Ovary (tissue), 9 donors: ENCODE measurements around the gene ACTBL2. TPM values are rescaled to one million over a fixed set of nuclear protein-coding genes. Genes with fewer than 3 reads are reported as not detected.
"Not testable (repeated sequence)": the region's sequence is repeated elsewhere in the genome, so short reads cannot be mapped to it uniquely, and the experiment has no call there.

Experiments used
- DNase-seq, 5 donors: peaks; one replicate each; pipeline ENCODE4 v3.0.0-alpha.2; 2019 to 2020
- H3K27ac ChIP-seq, 2 donors: fragments of 200-600 bp; one replicate each; pipeline versions ENCODE4 v1.5.1 to v1.8.0; 2019 to 2022
- H3K27me3 ChIP-seq: fragments of 200-600 bp; one replicate; pipeline ENCODE4 v1.8.0; 2022
- H3K36me3 ChIP-seq: fragments of 200-600 bp; sonication (generic); one replicate; pipeline ENCODE4 v1.5.1; 2019
- H3K4me1 ChIP-seq: one replicate; pipeline ENCODE4 v1.8.1; 2013; ENCODE audit warnings: mild to moderate bottlenecking, moderate library complexity; ENCODE audit not compliant: insufficient read depth
- H3K4me3 ChIP-seq: fragments of 200-600 bp; sonication (generic); one replicate; pipeline ENCODE4 v1.5.1; 2017
- H3K9me3 ChIP-seq, 2 donors: fragments of 200-600 bp in 1 of 2; sonication (generic) in 1 of 2; one replicate each; pipeline versions ENCODE4 v1.5.1 to v1.8.1; 2013 to 2019; ENCODE audit warnings: mild to moderate bottlenecking in 1 of 2, moderate library complexity in 1 of 2
- EP300 ChIP-seq: sonication (generic); formaldehyde crosslinking; IDR thresholded peaks from one replicate; pipeline ENCODE4 v1.6.1; 2017; ENCODE audit warnings: antibody characterized with exemption
- POLR2A ChIP-seq: fragments of 450-650 bp; IDR thresholded peaks from one replicate; pipeline ENCODE4 v1.6.1; 2017; ENCODE audit warnings: antibody characterized with exemption, mild to moderate bottlenecking, moderate library complexity
- WGBS, 3 donors: extraction: QIAGEN DNeasy Blood & Tissue Kit in 1 of 3; methylation state at CpG; one replicate each; pipeline versions ENCODE4 v1.1.5 to v1.1.7; 2013 to 2017; 5-methylcytosine and 5-hydroxymethylcytosine counted together
- intact Hi-C, 4 donors: fragments of 100-400 bp; cut with DNase I; formaldehyde crosslinking; loops; one replicate each; pipeline versions ENCODE4 v1.11.0 to v1.15.1; 2022 to 2023
- polyA plus RNA-seq, 2 donors: library from polyadenylated mRNA; stranded (reverse); fragments of 200-250 nt in 1 of 2; fragments of 350-450 nt in 1 of 2; fragmentation: Illumina TruSeq in 1 of 2; extraction: RNeasy Lipid Tissue Mini Kit (QIAGEN cat#74804) in 1 of 2; gene quantifications; one replicate each; pipeline ENCODE4 v1.2.3, GENCODE V29; 2013 to 2014
- total RNA-seq, 7 donors: library from RNA; depleted of rRNA in 2 of 7; stranded (reverse); fragments of >200 nt in 2 of 7; fragmentation: NEBNext Ultra II Directional in 3 of 7; extraction: Animal tissue kit (Norgen Biotek cat#: 25700) in 3 of 7; gene quantifications; one replicate each; pipeline versions ENCODE4 v1.1.0 to v1.2.4, GENCODE V29; 2016 to 2023
- TF ChIP-seq, protein P1 (sequence below), 3 donors: fragments of 450-650 bp in 2 of 3; fragments of 200-600 bp in 1 of 3; IDR thresholded peaks; one replicate each; pipeline versions ENCODE4 v1.5.1 to v1.8.0; 2016 to 2022; ENCODE audit warnings: antibody characterized with exemption in 3 of 3, mild to moderate bottlenecking in 1 of 3
- donor health status: DM: no; HTN: no; CAD: no; lungs with moderate emphysema.
- donor health status: DM: no; HTN: no; CAD: no.
- donor health status: Bipolar disorder and iron deficiency.
- donor health status: DM: yes; HTN: yes; CAD: no.
- donor health status: DM: no; HTN: no; CAD: no.
- donor health status: DM: yes; HTN: yes; CAD: no.

Gene ACTBL2
- total and polyA plus RNA-seq, 9 donors: 0.23 TPM; not detected in 8

DNA sequence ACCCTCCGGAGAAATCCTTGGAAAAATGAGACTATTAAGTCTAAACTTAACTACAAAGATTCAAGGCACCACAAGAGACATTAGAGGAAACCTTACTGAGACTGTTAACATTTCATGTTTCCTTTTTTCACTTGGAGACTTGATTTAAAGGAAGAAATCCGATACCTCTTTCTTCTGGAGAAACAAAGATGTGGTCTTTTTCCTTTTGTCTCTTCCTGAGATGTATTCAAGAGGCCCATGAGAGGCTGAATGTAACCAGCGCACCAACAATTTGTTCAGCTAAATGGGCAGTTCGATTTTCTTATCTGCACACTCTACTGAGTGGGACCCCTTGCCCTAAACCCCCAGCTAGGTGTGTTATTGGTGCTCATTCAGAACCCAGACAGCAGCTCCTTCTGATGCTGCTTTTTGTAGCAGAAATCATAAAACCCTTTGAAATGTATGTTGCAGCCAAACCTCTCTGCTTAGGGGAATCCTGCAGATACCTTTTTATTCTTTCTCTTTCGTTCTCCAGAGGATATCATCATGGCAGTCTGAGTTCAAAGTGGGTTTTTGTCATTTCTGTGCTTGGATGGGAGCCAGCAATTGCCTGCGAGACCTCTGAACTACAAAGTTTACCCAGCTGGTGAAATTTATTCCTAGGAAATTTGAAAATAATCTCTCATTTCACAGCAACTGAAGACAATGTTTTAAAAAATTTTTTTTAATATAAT, 41.9 kb upstream of the ACTBL2 start:
- Histone ChIP-seq H3K4me3 (no peak overlapping the region), H3K27ac (no peak overlapping the region), H3K9me3 (no peaks in the 10 kb centered on the region), H3K4me1 (no peaks in the 10 kb centered on the region), H3K36me3 (no peaks in the 10 kb centered on the region), H3K27me3 (no peaks in the 10 kb centered on the region)
- TF ChIP-seq, protein P1, sequence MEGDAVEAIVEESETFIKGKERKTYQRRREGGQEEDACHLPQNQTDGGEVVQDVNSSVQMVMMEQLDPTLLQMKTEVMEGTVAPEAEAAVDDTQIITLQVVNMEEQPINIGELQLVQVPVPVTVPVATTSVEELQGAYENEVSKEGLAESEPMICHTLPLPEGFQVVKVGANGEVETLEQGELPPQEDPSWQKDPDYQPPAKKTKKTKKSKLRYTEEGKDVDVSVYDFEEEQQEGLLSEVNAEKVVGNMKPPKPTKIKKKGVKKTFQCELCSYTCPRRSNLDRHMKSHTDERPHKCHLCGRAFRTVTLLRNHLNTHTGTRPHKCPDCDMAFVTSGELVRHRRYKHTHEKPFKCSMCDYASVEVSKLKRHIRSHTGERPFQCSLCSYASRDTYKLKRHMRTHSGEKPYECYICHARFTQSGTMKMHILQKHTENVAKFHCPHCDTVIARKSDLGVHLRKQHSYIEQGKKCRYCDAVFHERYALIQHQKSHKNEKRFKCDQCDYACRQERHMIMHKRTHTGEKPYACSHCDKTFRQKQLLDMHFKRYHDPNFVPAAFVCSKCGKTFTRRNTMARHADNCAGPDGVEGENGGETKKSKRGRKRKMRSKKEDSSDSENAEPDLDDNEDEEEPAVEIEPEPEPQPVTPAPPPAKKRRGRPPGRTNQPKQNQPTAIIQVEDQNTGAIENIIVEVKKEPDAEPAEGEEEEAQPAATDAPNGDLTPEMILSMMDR (IDR thresholded peaks at IDR 0.05): no peak
- TF ChIP-seq EP300 (no peak), POLR2A (no peak)
- no peak for DNase-seq
- WGBS, 3 donors: 44 to 60% (median 54%) methylated on average over 6 of the region's 6 CpGs
- intact Hi-C loops: no loop called here

DNA sequence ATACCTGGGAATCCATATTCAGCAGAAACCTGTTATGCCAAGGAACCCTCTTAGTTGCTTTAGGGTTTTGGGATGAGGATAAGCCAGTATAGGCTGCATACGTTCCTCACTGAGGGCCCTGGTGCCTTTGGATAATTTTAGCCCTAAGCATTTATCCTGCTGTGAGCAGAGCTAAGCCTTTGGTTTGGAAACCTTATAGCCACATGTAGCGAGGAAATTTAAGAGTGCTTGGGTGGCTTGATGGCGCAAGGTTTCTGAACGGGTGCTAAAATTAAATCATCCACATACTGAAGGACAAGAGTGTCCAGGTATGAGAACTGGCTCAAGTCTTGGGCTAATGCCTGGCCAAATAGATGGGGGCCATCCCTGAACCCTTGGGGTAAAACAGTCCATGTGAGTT, 39.9 kb upstream of the ACTBL2 start:
- WGBS, 3 donors: 94 to 96% (median 95%) methylated on average over 4 of the region's 4 CpGs
- H3K4me1 ChIP-seq, H3K27me3 ChIP-seq, H3K9me3 ChIP-seq, H3K36me3 ChIP-seq, H3K27ac ChIP-seq, DNase-seq, intact Hi-C loops, H3K4me3 ChIP-seq: not testable (repeated sequence)

DNA sequence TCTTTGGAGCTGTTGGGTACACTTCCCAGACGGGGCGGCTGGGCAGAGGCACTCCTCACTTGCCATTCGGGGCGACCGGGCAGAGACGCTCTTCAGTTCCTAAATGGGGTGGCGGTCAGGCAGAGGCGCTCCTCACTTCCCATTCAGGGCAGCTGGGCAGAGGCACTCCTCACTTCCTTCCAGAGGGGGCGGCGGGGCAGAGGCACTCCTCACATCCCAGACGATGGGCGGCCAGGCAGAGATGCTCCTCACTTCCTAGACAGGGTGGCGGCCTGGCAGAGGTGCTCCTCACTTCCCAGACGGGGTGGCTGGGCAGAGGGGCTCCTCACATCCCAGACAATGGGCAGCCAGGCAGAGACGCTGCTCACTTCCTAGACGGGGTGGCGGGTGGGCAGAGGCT, 35.8 kb upstream of the ACTBL2 start:
- H3K36me3 ChIP-seq, DNase-seq, H3K27ac ChIP-seq, H3K4me1 ChIP-seq, H3K27me3 ChIP-seq, H3K9me3 ChIP-seq, intact Hi-C loops, H3K4me3 ChIP-seq: not testable (repeated sequence)
- WGBS, 3 donors: 88 to 95% (median 94%) methylated on average over 17 of the region's 17 CpGs

DNA sequence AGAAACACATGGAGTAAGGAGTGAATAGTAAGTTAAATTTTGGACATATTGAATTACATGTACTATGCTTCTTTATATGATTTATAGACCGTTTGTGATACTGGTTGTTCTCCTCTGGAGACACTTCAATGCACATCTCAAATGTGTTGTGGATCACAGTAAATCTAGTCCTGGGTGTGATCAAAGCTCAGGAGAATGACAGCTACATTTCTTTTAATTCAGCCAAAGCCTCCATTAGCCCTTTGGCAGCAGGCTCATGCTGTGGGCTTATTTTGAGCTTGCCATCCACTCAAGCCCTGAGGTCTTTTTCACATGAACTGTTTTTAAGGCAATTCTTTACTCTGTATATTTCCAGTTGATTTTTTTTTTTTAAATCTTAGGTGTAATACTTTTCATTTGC, 34.6 kb upstream of the ACTBL2 start:
- no peak for DNase-seq
- no peak overlapping the region for H3K4me3 ChIP-seq
- H3K27ac ChIP-seq: no peak overlapping the region
- intact Hi-C loops: no loop called here
- TF ChIP-seq, protein P1 (IDR thresholded peaks at IDR 0.05): no peak
- TF ChIP-seq POLR2A: no peak
- no peak for TF ChIP-seq EP300
- no peaks in the 10 kb centered on the region for H3K9me3 ChIP-seq
- 83 to 95% (median 85%) methylated on average over 1 of the region's 1 CpG for WGBS, 3 donors
- no peaks in the 10 kb centered on the region for H3K36me3 ChIP-seq
- H3K27me3 ChIP-seq: no peaks in the 10 kb centered on the region
- H3K4me1 ChIP-seq: no peaks in the 10 kb centered on the region

DNA sequence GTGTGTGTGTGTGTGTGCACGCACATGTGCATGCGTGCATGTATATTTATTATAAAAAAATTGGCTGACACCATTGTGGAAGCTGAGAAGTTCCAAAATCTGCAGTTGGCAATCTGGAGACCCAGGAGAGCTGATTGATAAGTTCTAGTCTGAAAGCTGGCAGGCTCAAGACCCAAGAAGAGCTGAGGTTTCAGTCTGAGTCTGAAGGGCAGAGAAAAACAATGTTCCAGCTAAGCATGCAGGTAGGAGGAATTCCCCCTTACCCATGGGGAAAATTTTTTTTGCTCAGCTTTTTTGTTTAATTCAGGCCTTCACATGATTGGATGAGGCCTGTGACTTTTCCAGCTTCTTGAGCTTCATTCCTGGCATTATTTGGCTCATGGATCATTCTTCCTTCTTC, 31.2 kb upstream of the ACTBL2 start:
- WGBS, 3 donors: 96 to 99% (median 98%) methylated on average over 2 of the region's 2 CpGs
- Histone ChIP-seq H3K4me1 (peaks cover 2% of the 10 kb centered on the region), H3K27me3 (no peaks in the 10 kb centered on the region), H3K27ac (no peak overlapping the region), H3K36me3 (no peaks in the 10 kb centered on the region), H3K9me3 (no peaks in the 10 kb centered on the region), H3K4me3 (no peak overlapping the region)
- TF ChIP-seq POLR2A (no peak), EP300 (no peak)
- TF ChIP-seq, protein P1 (IDR thresholded peaks at IDR 0.05): no peak
- intact Hi-C loops: no loop called here
- DNase-seq: no peak
